Heart left ventricle (tissue), 13 donors: ENCODE results near the gene ANO4.

ENCODE experiments used
- POLR2A ChIP-seq, 2 donors: fragments of 450-650 bp; IDR thresholded peaks; one replicate each; pipeline ENCODE4 v1.6.1; 2017; ENCODE audit warnings: antibody characterized with exemption in 2 of 2, mild to moderate bottlenecking in 2 of 2, moderate library complexity in 2 of 2
- TF ChIP-seq, protein P1 (sequence below), 12 donors: fragments of 200-600 bp; sonication (generic) in 4 of 12; IDR thresholded peaks; one replicate each; pipeline versions ENCODE4 v1.5.0 to v1.8.0; 2018 to 2022; ENCODE audit warnings: antibody characterized with exemption in 12 of 12, mild to moderate bottlenecking in 5 of 12
- donor health status: ischemic (EF 13 %, LVEDD 7.1; RV severe dilation, severe dysfunction).
- donor health status: DM: no; HTN: yes; CAD: no.
- donor health status: DM: no; HTN: no; CAD: no.
- donor health status: ischemic (EF 25% LVEDD 6.9; RV normal size, moderate dysfunction).
- donor health status: ischemic (EF 25% LVEDD 5.7; RV mildly dilated, moderate dysfunction).
- donor health status: ischemic (EF 35%, LVEDD 5.7; RV mildly dilated, moderate dysfunction).
- donor health status: nonischemic (EF 11% LVEDD 7.7; RV severe dilation, severe dysfunction).
- donor health status: DM: yes; HTN: yes; CAD: no.
- donor health status: PGD.
- donor health status: ischemic (EF 29% LVEDD 5.4; RV normal size, mild dysfunction).
- donor health status: nonischemic (EF 23%, LVEDD 6.1; RV moderate dilation, normal function).

DNA sequence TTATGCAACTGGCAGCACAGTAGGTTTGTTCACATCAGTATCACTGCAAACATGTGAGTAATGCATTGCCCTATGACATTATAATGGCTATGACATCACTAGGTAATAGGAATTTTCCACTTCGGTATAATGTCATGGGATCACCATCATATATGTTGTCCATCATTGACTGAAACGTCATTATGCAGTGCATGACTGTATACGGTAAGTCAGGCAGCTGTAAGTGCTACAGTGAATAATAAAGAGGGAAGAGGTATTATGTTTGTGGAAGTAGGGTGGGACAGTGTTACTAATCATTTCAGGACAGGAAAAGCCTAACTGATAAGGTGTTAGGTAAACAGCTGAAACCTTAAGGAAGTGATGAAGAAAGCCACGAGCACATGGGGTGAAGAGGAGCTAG is 68.1 kb downstream of the ANO4 start:
- TF ChIP-seq, protein P1, sequence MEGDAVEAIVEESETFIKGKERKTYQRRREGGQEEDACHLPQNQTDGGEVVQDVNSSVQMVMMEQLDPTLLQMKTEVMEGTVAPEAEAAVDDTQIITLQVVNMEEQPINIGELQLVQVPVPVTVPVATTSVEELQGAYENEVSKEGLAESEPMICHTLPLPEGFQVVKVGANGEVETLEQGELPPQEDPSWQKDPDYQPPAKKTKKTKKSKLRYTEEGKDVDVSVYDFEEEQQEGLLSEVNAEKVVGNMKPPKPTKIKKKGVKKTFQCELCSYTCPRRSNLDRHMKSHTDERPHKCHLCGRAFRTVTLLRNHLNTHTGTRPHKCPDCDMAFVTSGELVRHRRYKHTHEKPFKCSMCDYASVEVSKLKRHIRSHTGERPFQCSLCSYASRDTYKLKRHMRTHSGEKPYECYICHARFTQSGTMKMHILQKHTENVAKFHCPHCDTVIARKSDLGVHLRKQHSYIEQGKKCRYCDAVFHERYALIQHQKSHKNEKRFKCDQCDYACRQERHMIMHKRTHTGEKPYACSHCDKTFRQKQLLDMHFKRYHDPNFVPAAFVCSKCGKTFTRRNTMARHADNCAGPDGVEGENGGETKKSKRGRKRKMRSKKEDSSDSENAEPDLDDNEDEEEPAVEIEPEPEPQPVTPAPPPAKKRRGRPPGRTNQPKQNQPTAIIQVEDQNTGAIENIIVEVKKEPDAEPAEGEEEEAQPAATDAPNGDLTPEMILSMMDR (IDR thresholded peaks at IDR 0.05) = no peak
- no peak for TF ChIP-seq POLR2A (IDR thresholded peaks at IDR 0.05)
